Retinal pigment epithelial cell (primary cell): ENCODE measurements around the gene MYO1G.
"Not testable (repeated sequence)": the region's sequence is repeated elsewhere in the genome, so short reads cannot be mapped to it uniquely, and the experiment has no call there.

Experiments used
- DNase-seq: peaks from one replicate; pipeline ENCODE4 v3.0.0-alpha.2; 2010; ENCODE audit warnings: low read depth
- H3K4me3 ChIP-seq: 2 replicates; pipeline ENCODE4 v1.5.1; 2011; ENCODE audit warnings: mild to moderate bottlenecking, low read length, control low read depth, moderate library complexity
- CTCF ChIP-seq: conservative IDR thresholded peaks from 2 replicates; pipeline ENCODE4 v1.5.1; 2011; ENCODE audit warnings: low read depth, low read length, control low read depth, inconsistent platforms

Gene MYO1G

GRCh38 chr7:44978511-44979366 lies at the start of gene MYO1G:
Gene MYO1G (minus strand): TSS chr7:44979015. CDS start chr7:44978961, 54 bp downstream.
- no peak within 1 kb of the TSS for H3K4me3 ChIP-seq
- no peak for DNase-seq
- no peak for TF ChIP-seq CTCF

DNA sequence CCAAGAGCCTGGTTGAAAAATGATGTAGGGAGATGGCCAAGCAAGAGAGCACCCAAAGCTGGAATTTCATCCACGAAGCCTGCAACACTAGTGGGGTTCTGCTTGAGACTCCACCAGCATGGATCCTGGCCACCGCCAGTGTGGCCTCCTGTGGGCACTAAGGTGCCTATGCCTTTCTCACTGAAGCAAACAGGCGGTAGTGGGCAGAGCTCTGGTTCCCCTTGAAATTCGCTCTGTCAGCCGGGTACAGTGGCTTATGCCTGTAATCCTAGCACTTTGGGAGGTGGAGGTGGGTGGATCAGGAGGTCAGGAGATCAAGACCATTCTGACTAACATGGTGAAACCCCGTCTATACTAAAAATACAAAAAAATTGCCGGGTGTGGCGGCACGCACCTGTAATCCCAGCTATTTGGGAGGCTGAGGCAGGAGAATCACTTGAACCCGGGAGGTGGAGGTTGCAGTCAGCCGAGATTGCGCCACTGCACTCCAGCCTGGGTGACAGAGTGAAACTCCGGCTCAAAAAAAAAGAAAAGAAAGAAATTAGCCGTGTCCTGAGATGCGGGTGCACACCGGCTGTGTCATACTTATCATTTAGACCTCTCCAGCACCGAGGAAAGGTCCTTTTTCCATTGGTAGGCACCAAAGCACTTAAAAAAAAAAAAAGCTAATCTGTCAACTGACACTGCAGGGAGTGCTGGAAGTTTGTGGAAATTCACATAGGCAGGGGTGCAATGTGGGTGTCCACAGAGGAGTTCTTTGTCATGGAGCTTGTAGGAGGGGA lies 49.5 kb upstream of the MYO1G start:
- H3K4me3 ChIP-seq: no peak overlapping the region
- DNase-seq: no peak
- TF ChIP-seq CTCF: no peak

- H3K4me3 ChIP-seq: no peak overlapping the region
- no peak for DNase-seq
- TF ChIP-seq CTCF: no peak
Measured at GRCh38 chr7:45027774-45028114, 48.9 kb upstream of the MYO1G start.

GRCh38 chr7:45026984-45027773 lies 48.4 kb upstream of the MYO1G start:
- no peak for TF ChIP-seq CTCF
- no peak for DNase-seq
- H3K4me3 ChIP-seq: no peak overlapping the region

DNA sequence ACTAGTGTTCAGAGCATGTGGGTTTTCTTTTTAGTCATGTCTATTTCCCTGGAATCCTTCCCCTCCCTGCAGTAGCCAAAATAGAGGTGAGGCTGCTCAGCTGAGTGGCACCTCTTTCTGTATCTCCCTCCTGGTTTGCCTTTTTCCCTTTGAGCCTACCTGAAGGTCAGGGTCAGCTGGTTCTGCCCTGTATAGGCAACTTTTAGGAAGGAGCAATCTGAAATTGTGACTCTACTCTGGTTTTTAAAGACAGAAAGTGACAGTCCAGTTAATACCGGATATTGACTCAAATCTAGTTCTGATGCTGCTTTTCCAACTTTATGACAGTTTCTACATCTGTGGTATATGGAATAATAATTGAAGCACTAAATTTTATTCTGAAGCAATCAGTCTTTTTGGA lies 47.2 kb upstream of the MYO1G start:
- no peak for TF ChIP-seq CTCF
- H3K4me3 ChIP-seq: no peak overlapping the region
- DNase-seq: no peak

DNA sequence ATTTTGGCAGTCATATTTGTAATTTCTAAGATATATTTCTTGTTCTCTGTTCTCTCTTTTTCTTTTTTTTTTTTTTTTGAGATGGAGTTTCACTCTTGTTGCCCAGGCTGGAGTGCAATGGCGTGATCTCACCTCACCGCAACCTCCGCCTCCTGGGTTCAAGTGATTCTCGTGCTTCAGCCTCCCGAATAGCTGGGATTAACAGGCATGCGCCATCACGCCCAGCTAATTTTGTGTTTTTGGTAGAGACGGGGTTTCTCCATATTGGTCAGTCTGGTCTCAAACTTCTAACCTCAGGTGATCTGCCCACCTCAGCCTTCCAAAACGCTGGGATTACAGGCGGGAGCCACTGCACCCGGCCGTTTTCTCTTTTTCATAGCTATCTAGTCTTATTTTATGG lies 46.7 kb upstream of the MYO1G start:
- not testable (repeated sequence) for DNase-seq, H3K4me3 ChIP-seq

GRCh38 chr7:45024126-45024744 lies 45.4 kb upstream of the MYO1G start:
- no peak for DNase-seq
- TF ChIP-seq CTCF: no peak
- no peak overlapping the region for H3K4me3 ChIP-seq
